UCSD-AML1 (cell line): ENCODE data around the gene HORMAD2.
A peak's percentile ranks its signal among the peaks of the same experiment; 100 is the strongest.
"Not testable (repeated sequence)": the region's sequence is repeated elsewhere in the genome, so short reads cannot be mapped to it uniquely, and the experiment has no call there.

Experiments
- DNase-seq: peaks from one replicate; lab custom pipeline; 2025; ENCODE audit not compliant: unreplicated experiment; lab: John Stamatoyannopoulos, UW

HORMAD2 gene

DNA sequence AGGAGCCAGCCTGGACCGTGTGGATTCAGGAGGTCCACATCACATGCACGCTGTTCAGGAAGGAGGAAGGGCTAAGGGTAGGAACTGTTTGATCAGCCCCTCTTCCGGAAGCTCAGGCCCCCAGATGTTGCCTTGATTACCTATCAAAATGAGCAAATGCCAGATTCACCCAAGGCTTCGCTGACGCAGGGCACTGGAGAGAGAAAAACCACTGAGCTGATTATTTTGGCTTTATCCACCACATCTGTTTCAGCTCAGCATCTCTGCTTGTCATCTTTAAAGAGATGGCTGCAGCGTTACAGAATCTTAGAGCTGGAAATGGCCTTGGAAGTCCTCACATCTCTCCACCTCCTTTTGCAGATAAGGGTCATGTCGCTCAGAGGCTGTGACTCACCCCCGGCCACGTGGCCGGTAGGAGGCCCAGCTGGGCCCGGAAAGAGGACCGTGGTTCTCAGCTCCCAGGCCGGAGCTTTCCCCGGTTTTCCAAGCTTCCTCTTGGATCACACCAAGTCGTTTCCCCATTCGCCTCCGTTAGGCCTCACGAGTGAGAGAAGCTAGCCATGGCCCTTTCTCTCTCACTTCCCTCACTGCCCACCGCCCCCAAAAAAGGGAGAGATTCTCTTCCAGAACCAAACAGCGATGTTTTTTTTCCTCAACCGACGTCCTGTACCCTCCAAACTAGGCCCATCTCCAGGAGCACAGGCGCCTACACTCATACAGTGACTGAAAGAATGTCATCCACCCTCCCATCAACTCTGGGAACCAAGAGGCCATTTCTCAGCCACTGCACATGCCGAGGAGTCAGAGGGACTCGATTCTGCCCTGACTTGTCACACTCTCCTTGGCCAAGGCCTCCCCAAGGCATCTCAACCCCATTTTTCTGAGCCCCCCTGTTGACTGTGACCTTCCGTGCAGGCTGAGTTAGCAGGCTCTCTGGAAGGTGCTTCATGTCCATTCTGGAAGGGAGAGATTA, 128.7 kb downstream of the HORMAD2 start:
- peak; percentile 45 for DNase-seq

DNA sequence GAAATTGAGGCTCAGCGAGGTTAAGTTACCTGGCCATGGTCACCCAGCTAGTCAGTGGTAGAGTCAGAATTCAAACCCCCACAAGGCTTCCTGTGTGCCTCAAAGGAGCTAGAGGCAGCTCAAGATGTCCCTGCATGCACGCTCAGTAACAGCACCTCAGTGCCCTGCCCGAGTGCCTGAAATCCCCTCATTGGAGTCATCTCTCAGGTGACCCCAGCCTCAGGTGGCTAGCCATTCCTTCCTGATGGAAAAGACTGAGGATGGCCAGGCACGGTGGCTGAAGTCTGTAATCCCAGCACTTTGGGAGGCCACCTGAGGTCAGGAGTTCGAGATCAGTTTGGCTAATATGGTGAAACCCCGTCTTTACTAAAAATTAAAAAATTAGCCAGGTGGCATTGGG, 129.4 kb downstream of the HORMAD2 start:
- DNase-seq = no peak

DNA sequence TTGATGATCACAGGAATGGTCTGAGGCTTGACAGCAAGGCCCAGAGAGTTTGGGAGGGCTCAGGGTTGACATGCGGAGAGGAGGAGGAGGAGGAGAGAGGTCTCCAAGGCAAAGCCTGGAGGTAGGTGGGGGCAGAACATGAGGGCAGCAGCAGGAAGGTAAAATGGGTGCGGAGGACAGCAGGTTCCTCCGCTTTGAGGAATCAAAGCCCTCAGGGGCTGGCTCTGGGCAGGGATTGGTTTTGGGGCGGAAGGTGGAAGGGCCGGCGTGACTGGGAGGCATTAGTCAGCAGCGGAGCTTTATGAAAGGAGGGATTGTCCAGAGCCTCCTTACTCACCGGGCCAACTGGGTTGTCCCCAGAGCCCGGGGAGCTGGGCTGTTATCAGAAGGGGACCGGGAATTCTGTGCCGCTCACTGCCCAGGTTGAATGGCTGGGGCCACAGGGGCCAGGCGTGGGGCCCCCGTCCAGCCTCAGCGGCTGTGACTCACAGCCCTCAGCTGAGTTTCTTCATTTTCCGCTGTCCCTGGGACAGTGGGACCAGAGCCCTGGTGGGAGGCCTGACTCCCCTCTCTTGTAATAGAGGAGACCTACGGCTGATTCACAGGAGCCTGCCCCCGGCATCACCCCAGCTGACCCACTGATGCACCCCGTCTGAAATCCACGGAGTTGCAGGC, 130.1 kb downstream of the HORMAD2 start:
- DNase-seq = no peak

DNA sequence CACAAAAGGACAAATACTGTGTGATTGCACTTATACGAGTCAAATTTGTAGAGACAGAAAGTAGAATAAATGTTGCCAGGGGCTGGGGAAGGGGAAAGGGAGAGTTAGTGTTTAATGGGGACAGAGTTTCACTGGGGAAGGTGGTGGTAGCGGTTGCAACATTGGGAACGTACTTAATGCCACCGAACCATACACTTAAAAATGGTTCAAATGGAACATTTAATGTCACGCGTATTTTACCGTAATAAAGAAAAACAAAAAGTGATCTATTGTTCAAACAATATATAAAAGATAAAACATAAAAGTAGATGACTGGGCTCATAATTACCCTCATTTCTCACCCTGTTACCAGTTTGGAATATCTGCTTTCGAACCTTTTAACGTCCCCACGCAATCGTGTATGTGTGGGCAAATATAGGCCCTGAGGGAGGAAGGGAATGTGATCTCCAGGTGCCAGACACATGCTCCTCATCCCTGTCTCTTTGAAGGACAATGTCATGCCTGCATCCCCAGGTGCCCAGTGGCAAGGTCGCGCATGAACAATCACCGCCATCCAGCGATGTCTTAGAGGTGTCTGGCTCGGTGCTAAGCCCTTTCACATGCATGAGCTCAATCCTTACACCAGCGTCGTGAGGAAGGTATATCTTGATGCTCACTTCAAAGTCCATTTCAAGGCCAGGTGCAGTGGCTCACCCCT, 131.0 kb downstream of the HORMAD2 start:
- no peak for DNase-seq

DNA sequence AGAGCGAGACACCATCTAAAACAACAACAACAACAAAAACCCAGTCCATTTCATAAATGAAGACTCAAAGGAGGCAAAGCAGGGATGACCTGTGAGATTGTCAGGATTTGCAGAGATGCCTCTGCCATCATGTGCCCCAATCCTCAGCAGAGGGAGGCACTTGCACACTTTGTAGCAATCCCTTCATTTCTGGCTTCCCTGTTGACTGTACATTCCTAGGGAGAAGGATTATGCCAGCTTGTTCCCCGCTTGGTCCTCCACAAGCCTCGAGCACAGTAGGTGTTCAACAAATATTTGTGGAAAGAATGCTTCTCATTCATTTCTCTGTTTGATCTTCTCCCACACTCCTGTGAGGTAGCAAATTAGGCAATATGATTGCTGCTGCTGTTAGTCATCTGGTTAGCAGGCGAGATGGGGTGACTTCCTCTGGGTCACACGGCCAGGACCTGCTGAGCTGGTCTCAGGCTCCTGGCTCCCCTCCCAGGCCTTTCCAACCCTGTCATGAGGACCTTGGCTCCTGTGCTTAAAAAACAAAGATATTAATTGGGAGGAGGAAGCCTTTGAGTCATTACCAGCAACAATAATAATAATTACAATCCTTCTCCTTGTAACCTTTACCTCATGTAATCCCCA, 132.2 kb downstream of the HORMAD2 start:
- no peak for DNase-seq

DNA sequence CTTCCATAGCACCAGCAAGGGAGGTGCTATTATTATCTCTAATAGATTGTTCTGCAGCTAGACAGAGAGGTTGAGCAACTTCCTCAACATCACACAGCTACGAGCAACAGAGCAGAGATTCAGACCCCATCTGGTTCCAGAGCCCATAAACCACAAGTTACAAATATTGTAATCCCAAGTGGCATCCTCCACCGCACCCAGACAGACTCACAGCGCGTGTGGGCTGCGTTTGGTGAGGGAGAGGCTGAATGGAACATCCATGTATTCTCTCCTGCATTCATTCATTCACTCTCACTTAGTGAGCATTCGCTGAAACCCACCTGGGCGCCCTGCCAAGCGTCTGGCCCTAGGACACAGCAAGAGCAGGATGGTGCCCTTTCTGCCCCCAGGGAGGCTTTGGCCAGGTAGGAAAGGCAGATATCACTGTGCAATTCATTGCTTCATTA, 132.8 kb downstream of the HORMAD2 start:
- DNase-seq = no peak

DNA sequence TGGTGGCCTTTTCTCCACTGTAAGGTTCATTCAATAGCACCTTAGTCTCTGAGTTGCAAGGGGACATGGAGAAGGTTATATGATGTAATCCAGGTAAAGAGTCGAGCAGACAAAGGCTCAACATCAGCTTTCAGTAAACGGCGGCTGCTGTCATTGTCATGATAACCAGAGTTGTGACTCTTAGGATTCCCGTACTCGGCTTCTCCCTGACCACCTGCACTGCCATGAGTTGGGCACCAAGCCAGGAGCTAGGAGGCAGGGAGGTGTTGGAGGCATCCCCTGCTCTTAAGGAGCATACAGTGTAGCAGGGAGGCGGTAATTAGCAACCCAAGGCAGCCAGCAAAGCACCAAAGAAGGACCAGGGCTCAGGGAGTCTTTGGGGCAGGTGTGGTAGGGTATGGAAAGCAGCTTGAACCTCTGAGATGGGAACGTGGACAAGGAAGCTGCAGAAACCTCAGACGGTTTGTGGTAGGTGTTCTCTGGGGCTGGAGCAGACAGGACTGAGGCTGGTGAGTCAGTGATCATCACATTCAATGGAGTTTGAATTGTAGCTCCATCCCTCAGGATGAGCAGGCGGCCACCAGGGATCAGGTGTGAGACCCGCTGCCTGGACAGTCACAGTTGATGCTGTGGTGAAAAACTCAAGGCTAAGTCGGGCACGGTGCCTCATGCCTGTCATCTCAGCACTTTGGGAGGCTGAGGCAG, 134.6 kb downstream of the HORMAD2 start:
- DNase-seq = no peak

DNA sequence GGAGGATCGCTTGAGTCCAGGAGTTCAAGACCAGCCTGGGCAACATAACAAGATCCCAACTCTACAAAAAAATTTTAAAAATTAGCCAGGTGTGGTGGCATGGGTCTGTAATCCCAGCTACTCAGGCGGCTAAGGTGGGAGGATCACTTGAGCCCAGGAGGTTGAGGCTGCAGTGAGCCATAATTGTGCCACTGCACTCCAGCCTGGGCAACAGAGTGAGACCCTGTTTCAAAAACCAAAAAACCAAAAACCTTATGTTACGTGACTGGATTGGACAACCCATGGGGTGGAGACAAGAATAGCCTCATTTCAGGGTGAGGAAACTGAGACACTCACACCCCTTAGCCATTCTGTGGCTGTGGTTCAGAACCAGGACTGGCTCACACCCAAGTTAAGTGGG, 136.0 kb downstream of the HORMAD2 start:
- not testable (repeated sequence) for DNase-seq

DNA sequence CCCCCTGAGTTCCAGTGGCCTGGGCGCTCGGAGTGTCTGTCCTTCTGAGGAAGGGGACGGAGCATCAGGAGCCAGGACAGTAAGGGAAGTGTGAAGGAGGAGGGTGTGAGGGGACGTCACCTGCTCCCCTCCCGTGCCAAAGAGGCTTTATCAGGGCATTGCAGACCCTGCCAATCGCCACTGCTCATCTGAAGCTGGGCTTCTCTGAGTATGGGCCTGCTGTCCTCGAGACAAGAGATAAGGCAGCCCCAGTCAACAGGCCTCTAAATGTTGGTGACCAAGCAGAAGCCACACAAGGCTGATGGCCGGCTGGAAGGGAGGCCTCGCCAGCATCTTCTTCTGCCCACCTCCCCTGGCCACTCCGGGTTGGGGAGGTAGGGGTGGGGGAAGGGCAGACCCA, 136.4 kb downstream of the HORMAD2 start:
- DNase-seq = no peak

DNA sequence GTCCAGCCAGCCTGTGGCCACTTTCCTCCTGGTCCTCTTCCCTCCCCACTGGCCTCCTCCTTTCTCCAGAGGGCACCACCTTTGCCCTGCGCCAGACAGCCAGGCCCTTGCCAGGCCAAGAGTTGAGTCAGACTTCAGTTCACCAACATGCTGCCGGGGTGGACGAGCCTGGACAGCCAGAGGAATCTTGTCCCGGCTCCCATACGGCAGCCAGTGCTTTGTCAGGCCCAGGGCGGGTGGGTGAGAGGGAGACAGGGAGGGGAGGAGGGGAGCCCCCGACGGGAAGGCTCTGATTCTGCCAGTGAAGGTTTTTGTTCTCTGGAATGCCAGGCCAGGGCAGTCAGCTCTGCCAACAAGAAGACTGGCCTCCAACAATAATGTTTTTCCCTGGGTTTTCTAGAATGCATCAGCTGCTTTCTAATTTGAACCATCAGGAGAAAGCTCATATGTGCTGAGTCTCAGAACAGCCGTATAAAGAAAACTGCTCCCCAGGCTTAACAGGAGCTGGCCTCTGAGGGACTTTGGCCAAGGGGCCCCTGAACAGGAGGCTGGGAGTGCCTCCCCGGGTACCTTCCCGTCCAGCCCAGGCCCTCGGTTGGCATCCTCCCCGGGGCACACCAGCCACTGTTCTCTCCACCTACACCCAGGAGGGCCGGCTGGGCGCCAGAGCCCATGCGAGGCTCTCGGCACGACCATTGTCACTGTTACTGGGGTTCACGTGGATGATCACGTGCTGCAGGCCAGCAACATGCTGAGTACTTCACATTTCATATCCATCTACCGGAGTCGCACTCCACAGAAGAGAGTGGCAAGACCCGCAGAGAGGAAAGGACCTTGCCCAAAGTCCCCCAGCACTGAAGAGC, 137.7 kb downstream of the HORMAD2 start:
- DNase-seq = no peak

DNA sequence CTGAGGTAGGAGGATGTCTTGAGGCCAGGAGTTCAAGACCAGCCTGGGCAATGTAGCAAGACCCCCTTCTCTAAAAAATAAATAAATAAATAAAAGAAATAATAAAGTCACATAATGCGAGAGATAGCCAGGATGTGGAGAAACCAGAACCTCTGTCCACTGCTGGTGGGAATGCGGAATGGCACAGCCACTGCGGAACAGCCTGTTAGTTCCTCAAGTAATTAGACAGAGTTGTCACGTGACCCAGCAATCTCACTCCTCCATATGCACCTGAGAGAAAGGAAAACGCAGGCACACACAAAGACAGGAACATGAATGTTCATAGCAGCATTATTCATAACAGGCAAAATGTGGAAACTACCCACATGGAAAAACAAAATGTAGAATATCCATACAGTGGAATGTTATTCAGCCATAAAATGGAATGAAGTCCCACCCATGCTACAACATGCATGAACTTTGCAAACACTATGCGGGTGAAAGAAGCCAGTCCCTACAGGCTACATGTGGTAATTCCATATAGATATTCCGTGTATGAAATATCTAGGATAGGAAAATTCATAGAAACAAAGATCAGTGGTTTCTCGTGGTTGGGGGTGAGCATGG, 138.9 kb downstream of the HORMAD2 start:
- no peak for DNase-seq

DNA sequence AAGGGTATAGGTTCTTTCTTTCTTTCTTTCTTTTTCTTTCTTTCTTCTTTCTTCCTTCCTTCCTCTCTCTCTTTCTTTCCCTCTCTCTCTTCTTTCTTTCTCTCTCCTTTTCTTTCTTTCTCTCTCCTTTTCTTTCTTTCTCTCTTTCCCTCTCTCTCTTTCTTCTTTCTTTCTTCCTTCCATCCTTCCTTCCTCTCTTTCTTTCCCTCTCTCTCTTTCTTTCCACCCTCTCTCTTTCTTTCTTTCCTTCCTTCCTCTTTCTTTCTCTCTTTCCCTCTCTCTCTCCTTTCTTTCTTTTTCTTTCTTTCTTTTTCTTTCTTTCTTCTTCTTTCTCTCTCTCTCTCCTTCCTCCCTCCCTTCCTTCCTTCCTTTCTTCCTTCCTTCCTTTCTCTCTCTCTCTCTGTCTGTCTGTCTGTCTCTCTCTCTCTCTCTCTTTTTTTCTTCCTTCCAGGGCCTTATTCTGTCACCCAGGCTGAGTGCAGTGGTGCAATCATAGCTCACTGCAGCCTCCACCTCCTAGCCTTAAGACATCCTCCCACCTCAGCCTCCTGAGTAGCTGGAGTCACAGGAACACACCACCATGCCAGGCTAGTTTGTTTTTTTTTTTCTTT, 139.5 kb downstream of the HORMAD2 start:
- no peak for DNase-seq

DNA sequence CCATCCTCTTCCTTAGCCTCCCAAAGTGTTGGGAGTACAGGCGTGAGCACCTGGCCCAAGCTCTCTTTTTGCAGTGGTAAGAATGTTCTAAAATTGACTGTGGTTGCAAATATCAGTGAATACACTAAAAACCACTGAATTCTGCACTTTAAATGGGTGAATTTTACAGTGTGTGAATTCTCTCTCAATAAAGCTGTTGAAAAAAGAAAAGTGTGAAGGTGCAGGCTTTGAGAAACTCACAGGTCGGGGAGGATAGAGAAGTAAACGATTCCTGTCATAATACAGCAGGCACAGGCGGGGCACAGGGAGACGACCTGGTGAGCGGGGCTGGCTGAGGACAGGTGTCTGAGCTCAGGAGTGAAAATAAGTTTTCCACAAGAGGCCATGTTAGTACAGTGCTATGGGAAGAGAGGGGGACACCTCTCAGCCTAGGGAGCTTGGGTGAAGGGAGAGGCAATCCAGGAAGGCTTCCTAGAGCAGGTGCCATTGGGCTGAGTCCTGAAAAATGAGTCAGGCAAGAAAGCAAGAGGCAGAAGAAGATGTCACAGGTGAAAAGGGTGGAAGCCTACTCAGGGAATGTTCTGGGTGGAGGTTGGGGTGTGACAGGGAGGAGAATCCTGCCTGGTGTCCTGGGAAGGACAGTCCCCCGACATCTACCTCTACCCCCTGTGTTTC, 140.2 kb downstream of the HORMAD2 start:
- DNase-seq = no peak

DNA sequence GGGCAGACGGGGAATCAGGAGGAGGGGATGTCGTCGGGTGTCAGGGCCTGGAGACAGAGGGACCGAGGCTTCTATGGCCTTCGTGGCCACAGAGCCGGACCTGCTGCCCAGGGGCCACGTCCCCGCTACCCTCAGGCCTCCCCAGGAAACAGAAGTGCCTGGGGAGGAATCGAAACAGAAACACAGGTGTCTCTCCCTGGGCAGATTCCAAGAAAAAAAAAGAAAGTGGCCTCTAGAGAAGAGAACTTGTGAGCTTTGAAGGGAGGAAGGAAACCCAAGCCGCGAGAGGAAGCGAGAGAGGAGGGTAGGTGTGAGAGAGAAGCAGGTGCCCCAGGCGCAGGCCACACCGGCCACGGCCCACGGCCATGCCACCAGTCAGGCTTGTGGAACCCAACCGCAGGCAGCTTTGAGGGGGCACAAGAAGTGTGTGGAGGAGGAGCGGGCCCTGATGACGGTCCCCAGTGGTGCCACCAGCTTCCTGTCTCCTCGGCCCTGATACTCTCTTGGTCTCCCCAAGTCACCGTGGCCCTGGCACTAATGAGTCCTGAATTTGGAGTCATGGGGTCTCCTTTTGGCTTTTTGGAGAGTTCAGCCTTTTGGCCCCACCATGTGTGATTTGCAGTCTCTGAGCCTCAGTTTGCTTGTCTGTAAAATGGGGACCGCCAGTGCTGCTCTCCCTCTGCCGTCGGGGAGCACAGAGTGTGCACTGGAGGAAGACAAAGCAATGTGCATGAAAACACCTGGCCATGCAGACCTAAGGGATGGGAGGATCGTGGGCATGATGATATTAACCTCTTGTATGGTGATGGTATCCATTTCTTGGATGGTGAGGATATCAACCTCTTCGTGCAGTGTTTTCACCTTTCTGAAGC, 141.1 kb downstream of the HORMAD2 start:
- DNase-seq = peak; percentile 60

DNA sequence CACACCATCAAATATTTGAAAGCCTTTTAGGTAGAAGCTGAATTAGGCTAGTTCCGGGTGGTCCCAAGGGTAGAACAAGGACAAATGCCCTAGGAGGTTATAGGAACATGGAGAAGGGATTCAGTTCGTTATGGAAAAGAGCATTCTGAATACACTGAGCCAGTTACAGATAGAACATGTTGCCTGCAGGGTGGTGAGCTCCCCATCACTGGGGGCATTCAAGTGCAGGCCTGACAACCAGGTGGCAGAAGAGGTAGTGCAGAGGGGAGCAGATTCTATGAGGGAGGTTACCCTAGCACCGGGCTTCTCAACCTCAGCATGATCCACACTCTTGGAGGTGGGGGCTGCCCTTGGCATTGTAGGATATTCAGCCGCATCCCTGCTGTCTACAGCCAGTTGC, 142.1 kb downstream of the HORMAD2 start:
- DNase-seq = no peak

DNA sequence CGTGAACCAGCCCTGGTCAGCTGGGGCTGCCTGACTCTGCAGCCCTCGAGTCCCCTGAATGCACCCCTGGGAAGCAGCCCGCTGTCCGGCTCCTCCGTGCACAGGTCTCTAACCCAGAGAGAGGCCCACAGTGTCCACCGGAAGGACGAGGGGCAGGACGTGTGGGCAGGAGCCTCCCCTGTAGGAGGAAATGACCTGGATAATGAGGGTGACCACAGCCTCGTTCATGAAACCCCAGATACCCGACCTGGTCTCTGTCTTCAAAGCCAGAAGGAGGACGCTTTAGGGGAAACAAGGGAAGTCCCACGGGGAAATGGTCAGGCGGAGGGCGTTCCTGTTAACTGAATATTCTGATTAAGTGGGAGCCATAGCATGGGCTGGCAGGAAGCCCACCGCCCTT, 143.0 kb downstream of the HORMAD2 start:
- no peak for DNase-seq

DNA sequence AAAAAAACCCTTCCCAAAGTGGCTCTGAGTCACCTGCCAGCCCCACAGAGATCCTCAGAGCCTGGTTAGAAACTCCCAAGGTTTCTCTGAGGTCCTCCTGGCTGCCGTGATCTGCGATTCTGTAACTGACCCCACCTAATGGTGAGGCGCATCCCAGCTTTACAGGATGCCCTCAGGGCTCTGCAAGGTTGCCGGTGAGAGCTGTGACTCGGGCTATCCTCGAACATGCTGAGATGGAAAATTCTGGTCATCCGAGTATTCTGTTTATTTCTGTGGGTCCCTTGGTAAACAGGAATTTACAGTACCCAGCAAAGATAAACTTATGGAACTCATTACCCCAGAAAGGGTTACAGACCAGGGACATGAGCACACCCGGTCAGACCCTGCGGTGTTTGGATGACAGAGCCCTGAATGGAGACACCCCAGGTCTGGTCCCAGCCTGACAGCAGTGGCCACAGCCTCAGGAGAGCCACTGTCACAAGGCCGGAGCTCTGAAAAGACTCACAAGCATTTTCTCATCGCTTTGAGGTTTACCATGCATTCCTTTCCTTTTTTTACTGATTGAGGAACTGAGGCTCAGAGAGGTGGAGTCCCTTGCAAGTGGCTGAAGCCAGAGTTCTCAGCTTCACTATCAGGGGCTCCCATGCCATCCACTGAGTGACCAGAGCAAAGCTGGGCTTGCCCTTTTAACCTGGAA, 144.0 kb downstream of the HORMAD2 start:
- DNase-seq = no peak
